Measurements from ENCODE around the gene PLCXD3.

The PLCXD3 gene

DNA sequence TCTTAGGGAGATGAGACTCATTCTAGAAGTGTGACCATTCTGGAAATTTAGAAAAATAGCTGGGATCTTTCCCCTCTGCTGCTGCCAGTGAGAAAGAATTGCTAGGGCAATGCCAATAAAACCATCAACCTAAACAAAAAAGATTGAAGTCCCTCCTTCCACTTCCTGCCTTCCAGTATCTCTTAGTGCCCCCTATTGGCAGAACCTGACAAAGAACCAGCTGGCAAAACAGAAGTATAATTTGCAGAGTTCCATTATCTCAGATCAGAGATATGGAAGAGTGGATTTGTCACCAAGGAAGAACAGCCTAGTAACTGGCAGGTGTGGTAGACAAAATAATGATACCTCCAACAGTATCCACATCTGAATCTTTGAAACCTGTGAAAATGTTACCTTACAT, 13.8 kb upstream of the PLCXD3 start:
- DNase-seq (ENCODE audit: low read depth): peak; percentile 40
- TF ChIP-seq MYC (IDR thresholded peaks at IDR 0.05; ENCODE audit: low read depth, low read length): no peak
- TF ChIP-seq, protein P1, sequence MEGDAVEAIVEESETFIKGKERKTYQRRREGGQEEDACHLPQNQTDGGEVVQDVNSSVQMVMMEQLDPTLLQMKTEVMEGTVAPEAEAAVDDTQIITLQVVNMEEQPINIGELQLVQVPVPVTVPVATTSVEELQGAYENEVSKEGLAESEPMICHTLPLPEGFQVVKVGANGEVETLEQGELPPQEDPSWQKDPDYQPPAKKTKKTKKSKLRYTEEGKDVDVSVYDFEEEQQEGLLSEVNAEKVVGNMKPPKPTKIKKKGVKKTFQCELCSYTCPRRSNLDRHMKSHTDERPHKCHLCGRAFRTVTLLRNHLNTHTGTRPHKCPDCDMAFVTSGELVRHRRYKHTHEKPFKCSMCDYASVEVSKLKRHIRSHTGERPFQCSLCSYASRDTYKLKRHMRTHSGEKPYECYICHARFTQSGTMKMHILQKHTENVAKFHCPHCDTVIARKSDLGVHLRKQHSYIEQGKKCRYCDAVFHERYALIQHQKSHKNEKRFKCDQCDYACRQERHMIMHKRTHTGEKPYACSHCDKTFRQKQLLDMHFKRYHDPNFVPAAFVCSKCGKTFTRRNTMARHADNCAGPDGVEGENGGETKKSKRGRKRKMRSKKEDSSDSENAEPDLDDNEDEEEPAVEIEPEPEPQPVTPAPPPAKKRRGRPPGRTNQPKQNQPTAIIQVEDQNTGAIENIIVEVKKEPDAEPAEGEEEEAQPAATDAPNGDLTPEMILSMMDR (IDR thresholded peaks at IDR 0.05; ENCODE audit: low read depth, low read length): peak; percentile 62
- TF ChIP-seq, protein P2, sequence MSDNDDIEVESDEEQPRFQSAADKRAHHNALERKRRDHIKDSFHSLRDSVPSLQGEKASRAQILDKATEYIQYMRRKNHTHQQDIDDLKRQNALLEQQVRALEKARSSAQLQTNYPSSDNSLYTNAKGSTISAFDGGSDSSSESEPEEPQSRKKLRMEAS (IDR thresholded peaks at IDR 0.05; ENCODE audit: low read depth, low read length): no peak
- no peak overlapping the region for H3K4me3 ChIP-seq (ENCODE audit: low read depth, low read length)

DNA sequence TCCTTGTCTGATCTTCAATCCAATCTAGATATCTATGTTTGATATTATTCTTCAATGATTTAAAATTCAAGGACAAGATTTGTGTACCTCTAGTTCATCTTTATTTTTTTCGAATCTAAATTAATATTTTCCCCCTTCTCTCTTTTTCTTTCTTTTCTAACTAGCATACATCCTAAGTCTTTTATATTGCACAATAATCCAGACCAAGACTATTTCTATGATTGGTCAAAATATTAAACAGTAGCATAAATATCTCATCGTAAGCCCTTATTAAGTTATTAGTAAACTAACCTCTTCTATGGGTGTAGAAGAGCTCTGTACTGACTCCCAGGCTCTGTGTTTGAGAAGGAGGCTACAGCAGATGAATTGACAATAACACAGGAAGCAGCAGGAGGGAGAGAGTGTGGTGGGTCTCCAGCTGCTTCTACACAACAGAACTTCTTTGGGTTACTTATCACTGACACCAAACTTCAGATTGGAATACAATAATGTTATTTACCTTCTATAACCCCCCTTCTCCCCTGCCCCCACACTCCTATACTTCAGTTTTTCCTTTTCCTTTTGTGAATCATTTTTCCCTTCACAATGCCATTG, 11.9 kb upstream of the PLCXD3 start:
- DNase-seq (ENCODE audit: low read depth): no peak
- TF ChIP-seq, protein P1 (IDR thresholded peaks at IDR 0.05; ENCODE audit: low read depth, low read length): no peak
- TF ChIP-seq POLR2A (IDR thresholded peaks at IDR 0.05; ENCODE audit: extremely low read depth, insufficient read length) (no peak), MYC (IDR thresholded peaks at IDR 0.05; ENCODE audit: low read depth, low read length) (no peak)
- TF ChIP-seq, protein P2 (IDR thresholded peaks at IDR 0.05; ENCODE audit: low read depth, low read length): no peak
- no peak overlapping the region for H3K4me3 ChIP-seq (ENCODE audit: low read depth, low read length)

DNA sequence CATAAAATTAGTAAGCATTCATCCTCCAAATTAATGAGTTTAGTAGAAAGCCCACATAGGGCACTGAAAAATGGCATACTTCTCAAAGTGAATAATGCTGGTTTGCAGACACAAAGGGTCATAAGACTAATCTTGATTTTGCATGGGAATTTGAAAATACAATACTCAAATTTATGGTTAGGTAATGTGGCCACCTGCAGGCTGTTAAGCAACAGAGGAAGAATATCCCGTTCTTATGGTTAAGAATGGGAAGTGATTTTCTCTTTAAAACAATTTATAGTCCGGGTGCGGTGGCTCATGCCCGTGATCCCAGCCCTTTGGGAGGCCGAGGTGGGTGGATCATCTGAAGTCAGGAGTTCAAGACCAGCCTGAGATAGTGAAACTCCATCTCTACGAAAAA, 9.4 kb upstream of the PLCXD3 start:
- no peak overlapping the region for H3K4me3 ChIP-seq (ENCODE audit: low read depth, low read length)
- TF ChIP-seq, protein P2 (IDR thresholded peaks at IDR 0.05; ENCODE audit: low read depth, low read length): no peak
- no peak for TF ChIP-seq POLR2A (IDR thresholded peaks at IDR 0.05; ENCODE audit: extremely low read depth, insufficient read length)
- TF ChIP-seq, protein P1 (IDR thresholded peaks at IDR 0.05; ENCODE audit: low read depth, low read length): no peak
- no peak for TF ChIP-seq MYC (IDR thresholded peaks at IDR 0.05; ENCODE audit: low read depth, low read length)
- DNase-seq (ENCODE audit: low read depth): no peak

DNA sequence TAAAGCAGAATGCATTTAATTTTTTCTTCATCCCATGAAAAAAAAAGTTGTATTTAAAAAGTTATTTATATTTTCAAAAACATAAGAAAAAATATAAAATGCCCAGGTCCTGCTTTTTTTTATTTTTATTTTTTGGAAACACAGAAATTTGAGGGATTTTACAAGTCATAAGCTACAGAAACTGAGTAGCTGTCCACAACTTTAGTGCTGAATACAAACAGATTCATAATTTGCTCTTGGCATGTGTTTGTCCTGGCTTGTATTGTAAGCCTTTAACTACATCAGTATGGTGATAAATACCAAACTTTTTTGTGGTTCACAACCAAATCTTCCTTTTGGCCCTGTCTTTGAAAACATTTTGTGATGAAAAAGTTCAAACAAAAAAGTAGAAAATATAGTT, 7.5 kb upstream of the PLCXD3 start:
- no peak overlapping the region for H3K4me3 ChIP-seq (ENCODE audit: low read depth, low read length)
- TF ChIP-seq, protein P1 (IDR thresholded peaks at IDR 0.05; ENCODE audit: low read depth, low read length): no peak
- TF ChIP-seq MYC (IDR thresholded peaks at IDR 0.05; ENCODE audit: low read depth, low read length) (no peak), POLR2A (IDR thresholded peaks at IDR 0.05; ENCODE audit: extremely low read depth, insufficient read length) (no peak)
- TF ChIP-seq, protein P2 (IDR thresholded peaks at IDR 0.05; ENCODE audit: low read depth, low read length): no peak
- DNase-seq (ENCODE audit: low read depth): peak; percentile 14

DNA sequence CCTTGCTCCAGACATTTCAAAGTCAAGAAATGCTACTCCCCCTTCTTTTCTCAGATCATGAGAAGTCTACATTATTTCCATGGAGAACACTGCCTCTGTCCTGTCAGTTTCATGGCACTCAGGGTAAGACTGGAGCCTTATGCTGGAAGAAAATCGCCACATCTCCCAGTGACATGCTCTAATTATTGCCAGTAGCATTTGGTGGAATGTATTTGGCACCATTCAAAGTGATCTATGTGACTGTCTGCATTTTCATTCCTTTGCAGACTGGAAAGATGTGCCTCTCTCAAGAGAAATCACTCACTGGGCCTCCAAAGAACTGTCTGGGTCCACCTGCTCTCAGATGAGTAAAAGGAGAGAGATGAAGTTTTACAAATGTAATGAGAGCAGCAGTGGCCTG, 840 bp upstream of the PLCXD3 start:
- TF ChIP-seq MYC (IDR thresholded peaks at IDR 0.05; ENCODE audit: low read depth, low read length) (no peak), POLR2A (IDR thresholded peaks at IDR 0.05; ENCODE audit: extremely low read depth, insufficient read length) (no peak)
- TF ChIP-seq, protein P2 (IDR thresholded peaks at IDR 0.05; ENCODE audit: low read depth, low read length): no peak
- TF ChIP-seq, protein P1 (IDR thresholded peaks at IDR 0.05; ENCODE audit: low read depth, low read length): no peak
- no peak overlapping the region for H3K4me3 ChIP-seq (ENCODE audit: low read depth, low read length)
- no peak for DNase-seq (ENCODE audit: low read depth)
